CD8-positive, alpha-beta memory T cell (primary cell): Measurements from ENCODE around the gene CFAP53. TPM values are rescaled to one million over a fixed set of nuclear protein-coding genes. Genes with fewer than 3 reads are reported as not detected.

Experiments used
- polyA plus RNA-seq: library from polyadenylated mRNA; unstranded; fragments of 300-500 nt; fragmentation: Illumina TruSeq; gene quantifications from one replicate; pipeline ENCODE4 v1.2.3, GENCODE V29; 2021
- total RNA-seq, 2 experiments: library from RNA; stranded (reverse); gene quantifications; one replicate each; pipeline ENCODE4 v1.2.3, GENCODE V29; 2021

CFAP53 gene
- total and polyA plus RNA-seq, 3 experiments from 2014 or later = 0.49 to 0.53 TPM; not detected in 1

Other genes with a start within 250 kb of the CFAP53 start
- gene MYO5B, start 71.3 kb downstream of the CFAP53 start, total RNA-seq = under 1 TPM; 0.07 to 0.11 TPM
- not detected for gene MYO5B, start 71.3 kb downstream of the CFAP53 start, polyA plus RNA-seq
- 10 to 100 TPM; 83.0 to 99.2 TPM for gene MBD1, start 15.0 kb upstream of the CFAP53 start, total RNA-seq
- 38.7 TPM for gene MBD1, start 15.0 kb upstream of the CFAP53 start, polyA plus RNA-seq
- gene CXXC1, start 21.2 kb upstream of the CFAP53 start, total RNA-seq = 100 to 1,000 TPM; 113 to 115 TPM
- gene CXXC1, start 21.2 kb upstream of the CFAP53 start, polyA plus RNA-seq = 64.6 TPM
- 10 to 100 TPM; 26.5 to 28.7 TPM for gene SKA1, start 108.6 kb upstream of the CFAP53 start, total RNA-seq
- gene SKA1, start 108.6 kb upstream of the CFAP53 start, polyA plus RNA-seq = 0.40 TPM